NB4 (cell line): ENCODE measurements around the gene MRPS2.

ENCODE experiments used
- DNase-seq: peaks from one replicate; pipeline ENCODE4 v3.0.0; 2010; ENCODE audit warnings: low read depth
- H3K4me3 ChIP-seq: one replicate; pipeline ENCODE4 v1.5.1; 2011; ENCODE audit warnings: mild to moderate bottlenecking, low read depth, low read length, moderate library complexity
- CTCF ChIP-seq: IDR thresholded peaks from one replicate; pipeline ENCODE4 v1.5.1; 2012; ENCODE audit warnings: low read depth, low read length
- MAX ChIP-seq: IDR thresholded peaks from 2 replicates; pipeline ENCODE4 v1.6.1; 2011; ENCODE audit warnings: low read depth, low read length
- MYC ChIP-seq: IDR thresholded peaks from 2 replicates; pipeline ENCODE4 v1.6.1; 2011; ENCODE audit warnings: low read depth, low read length
- POLR2A ChIP-seq: IDR thresholded peaks from 2 replicates; pipeline ENCODE4 v1.6.1; 2011; ENCODE audit warnings: mild to moderate bottlenecking; ENCODE audit not compliant: insufficient read length; ENCODE audit errors: extremely low read depth

The MRPS2 gene

GRCh38 chr9:135504262-135505243, 4.1 kb downstream of the MRPS2 start:
- H3K4me3 ChIP-seq = no peak overlapping the region
- TF ChIP-seq MYC = peak; percentile 24; the same call in 1 of the 2 replicates
- 0 out of 2 replicates have a peak, but pooled peaks have one; percentile 14 for TF ChIP-seq MAX
- peak; percentile 60 for TF ChIP-seq CTCF
- TF ChIP-seq POLR2A = no peak
- peak; percentile 73 for DNase-seq

GRCh38 chr9:135505406-135506187, 5.1 kb downstream of the MRPS2 start:
- TF ChIP-seq POLR2A (no peak), MYC (no peak), CTCF (no peak), MAX (no peak)
- no peak overlapping the region for H3K4me3 ChIP-seq
- DNase-seq = no peak

- no peak overlapping the region for H3K4me3 ChIP-seq
- no peak for DNase-seq
- TF ChIP-seq POLR2A = no peak
- no peak for TF ChIP-seq CTCF
- no peak for TF ChIP-seq MYC
- no peak for TF ChIP-seq MAX
Observed at GRCh38 chr9:135506327-135507103, 6.0 kb downstream of the MRPS2 start.

- no peak for DNase-seq
- H3K4me3 ChIP-seq = no peak overlapping the region
- TF ChIP-seq MYC (no peak), POLR2A (no peak), CTCF (no peak), MAX (no peak)
Observed at GRCh38 chr9:135507104-135508035, 6.9 kb downstream of the MRPS2 start.
